NCI-H446 treated with DMSO at 0.1 percent for 48 hours (cell line): ENCODE data around the gene FBXL14.
"Not testable (repeated sequence)": the region's sequence is repeated elsewhere in the genome, so short reads cannot be mapped to it uniquely, and the experiment has no call there.

Experiments
- DNase-seq: peaks from one replicate; lab custom pipeline; 2025; lab: John Stamatoyannopoulos, UW

The FBXL14 gene

DNA sequence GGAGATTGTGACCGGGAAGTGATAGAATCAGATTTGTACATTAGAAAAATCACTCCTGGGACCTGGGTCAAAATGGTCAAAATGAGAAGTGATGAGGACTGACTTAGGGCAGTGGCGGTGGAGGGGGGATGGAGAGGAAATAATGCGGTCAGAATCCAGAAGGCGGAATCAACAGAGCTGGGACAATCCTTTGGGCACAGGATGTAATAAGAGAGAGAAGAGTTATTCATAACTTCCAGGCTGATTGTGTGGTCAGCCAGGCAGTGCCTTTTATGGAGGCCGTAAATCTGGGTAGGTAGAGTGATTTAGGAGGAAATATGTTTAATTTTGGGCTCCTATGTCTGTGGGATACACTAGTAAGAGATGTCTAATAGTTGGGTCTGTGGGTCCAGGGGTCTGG is 21.6 kb downstream of the FBXL14 start:
- DNase-seq: no peak

DNA sequence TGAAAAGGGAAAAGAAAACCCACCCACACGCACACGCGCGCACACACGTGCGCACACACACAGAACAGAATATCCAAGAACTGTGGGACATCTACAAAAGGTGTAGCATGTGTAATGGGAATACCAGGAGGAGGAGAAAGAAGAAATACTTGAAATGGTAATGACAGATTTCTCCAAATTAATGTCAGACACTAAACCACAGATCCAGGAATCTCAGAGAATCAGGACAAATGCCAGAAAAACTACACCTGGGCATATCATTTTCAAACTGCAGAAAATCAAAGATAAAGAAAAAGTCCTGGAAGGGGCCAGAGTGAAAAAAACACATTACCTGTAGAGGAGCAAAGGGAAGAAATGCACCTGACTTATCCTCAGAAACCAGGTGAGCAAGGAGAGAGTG is 26.5 kb downstream of the FBXL14 start:
- DNase-seq: no peak

DNA sequence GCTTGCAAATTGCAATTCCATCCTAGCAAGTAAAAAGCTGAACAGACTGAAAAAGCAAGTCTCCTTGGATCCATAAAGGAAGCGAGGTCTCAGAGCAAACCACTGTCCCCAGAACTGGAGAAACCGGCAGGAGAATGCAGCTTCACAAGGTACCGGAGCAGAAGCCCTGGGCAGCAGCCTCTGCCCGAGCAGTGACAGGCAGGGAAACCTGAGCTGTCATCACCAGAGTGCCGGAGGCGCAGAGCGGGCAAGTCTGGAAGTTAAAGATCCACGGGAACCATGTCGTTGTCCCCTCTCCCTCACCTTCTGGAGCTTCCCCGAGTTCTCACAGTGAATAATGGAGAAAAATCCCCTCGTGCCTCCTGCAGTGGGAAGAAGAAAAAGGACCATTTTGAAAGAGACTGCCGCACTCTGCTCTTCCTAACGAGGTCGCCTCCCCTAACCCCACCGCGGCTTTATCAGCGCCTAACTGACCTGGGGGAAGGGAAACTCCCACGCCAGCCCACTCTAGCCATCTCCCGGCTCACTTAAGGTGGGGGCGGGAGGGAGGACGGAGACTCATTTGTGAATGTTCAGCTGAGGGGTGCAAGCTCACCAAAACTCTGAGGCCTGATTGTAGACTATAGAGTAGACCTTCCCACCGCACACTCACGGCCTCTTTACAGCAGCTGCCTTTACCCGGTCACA is 27.8 kb downstream of the FBXL14 start:
- DNase-seq: no peak

DNA sequence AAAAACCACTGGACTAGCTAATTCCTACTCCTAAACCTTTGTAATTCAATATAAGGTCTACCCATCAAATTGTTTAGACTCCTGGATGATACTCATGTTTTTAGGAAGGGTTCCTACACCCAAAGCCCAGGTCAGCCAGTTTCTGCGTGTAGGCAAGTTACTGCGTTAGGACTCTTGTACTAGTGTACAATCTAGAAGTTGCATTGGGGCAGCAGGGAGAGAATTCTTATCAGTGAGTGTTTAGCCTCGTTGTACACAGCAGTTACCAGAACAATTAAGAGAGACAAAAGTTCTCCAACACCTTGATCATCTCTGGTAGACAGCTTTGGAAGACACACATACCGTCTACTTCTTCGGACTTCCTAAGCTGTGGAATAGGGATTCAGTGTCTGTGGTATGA is 29.2 kb downstream of the FBXL14 start:
- no peak for DNase-seq

DNA sequence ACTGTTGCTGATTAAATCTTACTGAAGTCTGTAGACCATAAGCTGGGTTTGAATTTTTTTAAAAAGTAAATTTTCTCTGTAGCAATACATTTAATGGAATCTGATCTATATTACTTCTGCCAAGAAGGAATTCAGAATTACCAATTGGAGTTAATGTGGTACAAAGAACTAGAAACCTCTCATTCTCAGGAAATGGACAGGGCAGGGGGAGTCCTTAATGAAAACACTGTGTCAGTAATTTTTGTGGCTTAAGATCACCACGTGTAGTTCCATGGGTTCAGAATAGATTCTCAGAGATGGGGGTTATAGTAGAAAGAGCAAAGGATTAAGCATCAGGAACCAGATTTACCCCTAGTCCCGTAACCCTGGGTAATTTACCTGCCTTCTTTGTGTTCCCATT is 30.3 kb downstream of the FBXL14 start:
- DNase-seq: no peak

DNA sequence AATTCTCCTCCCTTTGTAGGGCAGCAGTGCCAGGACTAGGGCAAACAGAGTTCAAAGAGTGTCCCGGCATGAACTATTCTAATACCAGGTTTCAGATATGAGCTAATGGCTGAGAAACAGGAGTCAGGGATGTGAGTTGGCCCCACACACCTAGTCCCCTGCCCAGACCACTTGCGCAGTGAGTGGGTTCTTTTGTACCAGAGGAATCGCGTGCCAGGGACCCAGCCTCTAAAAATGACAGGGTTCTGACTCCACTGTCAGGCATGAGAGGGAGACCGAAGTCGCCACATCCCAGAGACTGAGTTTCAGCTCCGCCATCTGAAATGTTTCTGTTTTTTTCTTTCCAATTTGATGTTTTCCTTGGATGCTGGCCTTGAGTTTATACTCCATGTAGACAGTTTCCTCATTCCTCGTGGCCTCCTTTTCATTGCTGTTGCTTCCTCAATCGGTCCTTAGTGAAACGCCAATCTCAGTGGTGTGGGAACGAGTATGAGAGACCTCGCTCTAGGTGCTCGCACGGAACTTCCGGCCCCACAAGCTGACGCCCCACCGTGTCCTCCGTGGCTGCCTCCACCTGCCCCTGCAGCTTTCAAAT is 31.5 kb downstream of the FBXL14 start:
- DNase-seq: no peak

DNA sequence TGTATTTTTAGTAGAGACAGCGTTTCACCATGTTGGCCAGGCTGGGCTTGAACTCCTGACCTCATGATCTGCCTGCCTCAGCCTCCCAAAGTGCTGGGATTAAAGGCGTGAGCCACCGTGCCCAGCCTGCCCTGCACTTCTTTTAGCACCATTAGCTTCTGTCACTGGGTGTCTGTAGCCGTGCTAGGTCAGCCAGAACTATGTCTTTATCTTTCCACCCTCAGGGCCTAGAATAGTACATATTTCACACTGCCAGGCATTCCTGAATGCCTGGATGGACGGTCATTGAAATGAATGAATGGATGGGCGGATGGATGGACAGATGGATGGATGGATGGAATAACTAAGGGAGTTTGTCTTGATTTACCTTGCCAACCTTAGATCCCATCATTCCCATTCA is 33.7 kb downstream of the FBXL14 start:
- no peak for DNase-seq

DNA sequence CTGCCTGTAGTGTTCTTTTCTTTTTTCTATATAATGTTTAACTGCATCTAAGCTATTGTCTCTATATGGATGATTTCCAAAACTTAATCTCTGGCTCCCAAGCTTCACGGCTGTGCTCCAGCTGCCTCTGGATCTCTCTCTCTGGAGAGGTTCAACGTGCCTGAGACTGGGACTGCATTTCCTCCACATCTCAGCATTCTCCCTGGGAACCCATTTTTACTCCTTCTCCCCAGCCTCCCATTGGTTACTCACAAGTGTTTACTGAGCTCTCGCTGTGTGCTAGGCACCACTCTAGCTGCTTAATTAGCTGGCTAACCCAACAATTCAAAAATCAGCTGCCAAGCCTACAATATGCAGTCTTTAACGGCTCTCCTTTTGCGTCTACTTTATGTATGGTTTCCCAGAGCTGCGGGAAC is 34.7 kb downstream of the FBXL14 start:
- peak; percentile 38 for DNase-seq

DNA sequence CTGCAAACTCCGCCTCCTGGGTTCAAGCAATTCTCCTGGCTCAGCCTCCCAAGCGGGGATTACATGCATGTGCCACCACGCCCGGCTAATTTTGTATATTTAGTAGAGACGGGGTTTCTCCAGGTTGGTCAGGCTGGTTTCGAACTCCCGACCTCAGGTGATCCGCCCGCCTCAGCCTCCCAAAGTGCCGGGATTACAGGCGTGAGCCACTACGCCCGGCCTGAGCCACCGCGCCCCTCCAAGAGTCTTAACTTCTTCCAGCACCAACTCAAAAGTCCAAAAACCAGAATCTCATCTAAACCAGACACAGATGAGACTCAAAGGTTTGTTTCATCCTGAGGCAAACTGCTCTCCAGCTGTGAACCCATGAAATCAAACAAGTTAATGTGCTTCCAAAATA is 36.3 kb downstream of the FBXL14 start:
- DNase-seq: not testable (repeated sequence)

DNA sequence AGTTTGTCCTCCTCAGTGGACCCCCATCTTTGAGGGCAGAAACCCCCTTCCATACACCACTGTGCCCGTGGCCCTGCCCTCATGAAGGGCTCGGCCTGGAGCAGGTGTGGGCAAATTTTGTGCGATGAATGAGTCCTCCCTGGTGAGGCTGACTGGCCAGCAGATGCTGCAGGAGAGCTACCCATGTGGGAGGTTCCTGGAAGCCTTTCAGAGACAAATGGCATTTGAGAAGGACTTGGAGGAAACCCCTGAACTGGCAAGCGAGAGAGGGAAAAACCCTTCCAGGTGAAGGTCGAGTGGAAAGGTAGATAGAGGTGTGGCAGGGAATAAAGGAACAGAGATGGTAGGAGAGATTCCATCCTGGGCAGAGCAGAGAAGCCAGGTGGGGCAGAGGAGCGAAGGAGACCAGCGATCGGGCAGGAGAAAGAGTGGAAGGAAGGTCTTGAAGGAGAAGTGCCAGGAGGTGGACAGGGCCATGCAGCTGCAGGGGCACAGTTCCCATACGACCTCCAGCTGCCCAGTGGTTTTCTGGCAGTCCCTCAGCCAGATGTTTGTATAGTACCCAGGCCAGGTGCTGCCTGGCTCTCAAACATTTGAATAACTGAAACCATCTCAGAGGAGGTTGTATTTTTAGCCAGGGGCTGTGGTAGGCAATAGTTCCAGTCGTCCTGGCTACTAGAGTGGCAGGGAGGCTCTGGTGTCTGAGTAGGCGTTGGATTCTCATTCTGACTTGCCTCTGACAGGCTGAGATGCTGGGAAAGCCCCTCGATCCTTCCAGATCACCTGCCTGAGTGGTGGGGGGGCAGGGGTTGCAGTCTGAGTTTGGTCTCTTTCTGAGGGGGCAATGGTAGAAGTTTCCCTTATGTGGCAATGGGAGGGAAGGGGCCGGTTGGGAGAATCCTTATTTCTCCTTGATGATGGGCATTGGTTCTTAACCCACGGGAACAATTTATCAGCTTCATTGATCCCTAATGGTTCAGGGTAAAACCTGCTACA is 40.1 kb downstream of the FBXL14 start:
- DNase-seq: no peak

DNA sequence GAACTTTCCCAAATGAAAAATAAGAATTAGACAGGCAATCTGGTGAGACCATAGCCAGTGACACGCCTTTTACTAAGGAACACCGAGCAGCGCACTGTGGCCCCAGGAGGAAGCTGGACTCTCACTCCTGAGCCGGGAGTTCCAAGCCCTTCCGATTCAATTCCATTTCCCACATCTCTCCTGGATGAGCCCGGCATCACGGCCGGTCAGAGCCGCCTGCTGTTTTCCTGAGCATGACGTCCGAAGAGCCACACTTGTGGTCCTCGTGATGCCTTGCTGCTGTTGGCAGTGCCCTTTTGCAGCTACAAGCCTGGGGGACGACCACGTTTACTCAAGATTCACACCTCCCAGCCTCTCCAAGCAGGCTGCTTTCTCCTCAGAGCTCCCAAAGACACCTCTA is 40.8 kb downstream of the FBXL14 start:
- DNase-seq: no peak

DNA sequence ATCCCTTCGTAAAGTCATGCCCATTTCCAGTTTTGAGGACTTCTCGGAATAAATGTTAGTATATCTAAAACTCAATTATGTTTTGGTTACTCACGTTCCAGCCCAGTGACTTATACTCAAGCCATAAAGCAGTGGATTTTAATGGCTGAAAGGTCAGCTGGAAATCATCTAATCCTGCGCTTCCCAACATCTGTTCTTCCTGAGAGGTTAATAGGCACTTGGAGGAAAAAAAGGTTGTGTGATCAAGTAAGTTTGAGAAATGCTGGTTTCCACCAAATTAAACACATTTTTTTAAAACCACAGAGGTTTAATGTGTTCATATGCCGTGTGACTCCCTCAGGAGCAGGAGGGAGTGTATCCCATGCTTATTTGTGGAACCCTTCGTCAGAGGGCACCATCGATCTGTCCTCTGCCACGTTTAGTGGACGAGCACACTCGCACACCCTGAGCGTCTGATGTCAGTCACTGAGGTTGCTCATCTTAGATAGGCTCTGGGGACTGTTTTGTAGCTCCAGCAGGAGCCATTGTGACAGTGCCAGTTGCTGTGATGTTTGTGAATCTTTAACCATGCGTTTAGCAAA is 41.4 kb downstream of the FBXL14 start:
- DNase-seq: no peak

DNA sequence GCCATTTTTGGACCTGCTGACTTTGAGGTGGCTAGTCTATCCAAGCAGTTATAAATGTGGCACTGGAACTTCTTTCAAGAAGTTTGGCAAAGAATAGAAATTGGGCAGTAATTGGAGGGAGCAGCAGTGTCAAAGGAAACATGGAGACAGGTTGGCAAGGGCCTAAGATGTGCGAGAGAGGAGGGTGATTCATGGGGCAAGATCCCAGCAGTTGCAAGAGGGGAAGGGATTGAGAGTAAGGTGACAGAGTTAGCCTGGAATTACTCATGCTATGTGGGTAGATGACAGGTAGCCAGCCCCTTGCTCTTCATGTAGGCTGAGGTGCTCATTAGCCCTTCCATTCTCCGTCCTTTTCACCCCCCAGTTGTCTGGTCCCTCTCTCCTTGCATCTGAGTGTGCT is 42.2 kb downstream of the FBXL14 start:
- no peak for DNase-seq

DNA sequence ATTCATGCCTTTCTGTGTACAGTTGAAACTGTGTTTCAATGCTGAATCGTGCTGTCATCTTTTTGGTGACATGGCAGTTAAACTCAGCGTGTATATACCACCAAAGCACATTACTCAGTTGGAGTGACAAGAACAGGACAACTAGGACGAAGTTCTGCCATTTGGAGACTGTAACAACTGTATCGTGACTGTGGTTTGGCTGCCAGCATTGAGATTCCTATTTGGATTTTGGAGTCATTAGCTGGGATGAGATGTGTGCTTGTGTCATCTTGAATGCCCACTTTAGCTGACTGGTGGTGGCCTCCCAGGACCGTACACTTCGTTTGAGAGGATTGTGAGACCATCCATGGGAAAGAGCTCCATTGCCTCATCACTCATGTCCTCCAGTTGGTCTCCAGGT is 42.9 kb downstream of the FBXL14 start:
- DNase-seq: no peak

DNA sequence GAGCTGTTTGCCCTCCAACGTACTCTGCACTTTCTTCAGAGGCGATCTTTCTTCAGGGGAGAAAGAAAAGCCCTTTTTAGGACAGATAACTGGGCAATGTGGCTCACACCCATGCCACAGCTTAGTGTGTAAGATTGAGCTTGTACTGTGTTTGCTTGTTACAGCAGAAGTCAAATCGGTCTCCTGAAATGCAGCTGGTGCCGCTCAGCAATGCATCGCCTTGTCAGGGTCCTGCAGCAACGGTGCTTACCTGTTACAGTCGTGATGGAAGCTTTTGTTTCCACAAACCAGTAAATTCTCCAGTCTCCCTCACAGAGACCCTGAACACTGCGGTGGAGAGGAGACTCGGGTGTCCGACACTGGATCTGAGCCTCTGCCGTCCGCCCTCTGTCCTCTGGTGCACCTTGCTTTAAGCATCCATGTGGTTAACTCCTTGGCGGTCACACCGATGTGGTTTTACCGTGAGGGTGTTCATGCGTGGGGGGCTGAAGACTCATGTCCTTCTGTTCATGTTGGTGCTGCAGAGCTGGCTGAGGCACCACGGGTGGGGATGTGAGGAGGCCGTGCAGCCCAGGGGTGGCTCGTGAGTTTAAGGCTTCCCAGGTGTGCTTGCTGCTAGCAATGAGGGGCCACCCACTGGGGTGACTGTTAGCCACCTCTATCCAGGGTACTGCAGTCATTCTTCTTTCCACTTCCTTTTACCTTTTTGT is 47.3 kb downstream of the FBXL14 start:
- DNase-seq: no peak

DNA sequence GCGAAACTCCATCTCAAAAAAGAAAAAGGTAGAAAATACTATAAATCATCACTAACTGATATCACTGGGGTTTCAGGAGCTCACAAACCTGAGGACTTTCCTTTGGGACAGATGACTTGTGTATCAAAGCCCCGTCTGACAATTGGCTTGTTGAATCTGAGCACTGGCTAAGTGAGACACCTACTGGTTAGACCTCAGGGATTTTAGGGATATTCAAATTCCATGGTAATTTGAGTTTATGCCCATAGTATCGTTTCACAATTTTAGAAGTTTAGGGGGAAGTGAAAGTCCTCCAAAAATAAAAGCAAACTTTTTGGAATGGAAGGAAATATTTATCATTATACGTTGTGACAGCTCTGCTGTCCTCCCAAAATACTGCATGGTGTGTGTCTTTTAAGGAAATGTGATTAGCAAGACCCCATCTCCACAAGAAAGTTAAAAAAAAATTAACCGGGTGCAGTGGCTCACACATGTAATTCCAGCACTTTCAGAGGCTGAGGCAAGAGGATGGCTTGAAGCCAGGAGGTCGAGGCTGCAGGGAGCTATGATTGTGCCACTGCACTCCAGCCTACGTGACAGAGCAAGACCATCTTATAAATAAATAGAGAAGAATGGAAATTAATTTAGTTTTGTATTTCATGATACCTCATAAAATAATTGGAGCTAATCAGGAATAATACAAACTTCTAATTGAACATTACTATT is 49.2 kb downstream of the FBXL14 start:
- peak; percentile 20 for DNase-seq

DNA sequence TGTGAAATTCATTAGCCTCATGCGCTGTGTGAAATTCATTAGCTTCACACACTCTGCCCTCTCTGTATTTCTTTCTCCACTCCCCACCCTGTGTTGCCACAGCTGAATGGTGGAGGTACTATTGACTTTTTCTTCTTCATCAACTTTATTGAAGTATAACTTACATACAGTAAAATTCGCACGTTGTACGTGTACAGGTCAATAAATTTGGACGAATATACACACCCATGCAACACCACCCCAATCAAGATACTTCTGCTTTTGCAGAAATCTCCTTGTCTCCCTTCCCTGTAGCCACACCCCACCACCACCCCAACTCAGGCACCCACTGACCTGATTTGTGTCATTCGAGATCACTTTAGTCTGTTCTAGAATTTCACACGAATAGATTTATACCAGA is 51.8 kb downstream of the FBXL14 start:
- no peak for DNase-seq

DNA sequence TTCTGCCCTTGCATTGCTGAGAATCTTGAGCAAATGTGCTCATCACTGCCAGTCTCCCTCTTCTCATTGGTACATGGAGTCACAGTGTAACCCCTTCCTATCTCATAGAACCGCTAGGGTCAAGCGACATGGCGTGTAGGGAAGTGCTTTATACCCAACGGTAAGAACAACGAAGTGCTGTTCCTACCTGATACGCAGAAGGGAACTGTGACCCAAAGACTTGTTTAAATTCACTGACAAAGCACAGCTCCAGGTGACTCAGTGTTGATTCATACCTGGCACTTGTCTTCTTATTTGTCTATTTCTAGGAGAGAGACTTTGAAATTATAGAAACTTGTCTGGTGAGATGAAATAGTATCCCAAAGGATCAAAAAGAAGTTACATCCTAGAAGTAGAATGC is 53.7 kb downstream of the FBXL14 start:
- no peak for DNase-seq

DNA sequence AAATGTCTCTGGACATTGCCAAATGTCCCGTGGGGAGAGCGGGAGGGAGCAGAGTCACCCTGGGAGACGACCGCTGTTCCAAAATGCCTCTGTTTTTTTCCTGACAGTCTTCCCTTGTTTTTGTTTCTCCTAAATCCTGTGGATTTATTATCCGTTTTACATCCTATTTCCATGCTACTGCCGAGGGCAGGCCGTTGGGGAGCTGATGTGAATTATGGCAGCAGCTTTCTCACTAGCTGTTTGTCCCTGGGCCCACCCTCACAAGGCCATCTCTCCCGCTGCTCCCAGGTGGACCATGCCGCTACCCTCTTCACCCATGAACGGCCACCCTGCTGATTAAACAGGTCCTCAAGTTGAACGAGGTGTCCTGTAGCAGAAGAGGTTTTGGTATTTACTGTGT is 55.2 kb downstream of the FBXL14 start:
- no peak for DNase-seq

DNA sequence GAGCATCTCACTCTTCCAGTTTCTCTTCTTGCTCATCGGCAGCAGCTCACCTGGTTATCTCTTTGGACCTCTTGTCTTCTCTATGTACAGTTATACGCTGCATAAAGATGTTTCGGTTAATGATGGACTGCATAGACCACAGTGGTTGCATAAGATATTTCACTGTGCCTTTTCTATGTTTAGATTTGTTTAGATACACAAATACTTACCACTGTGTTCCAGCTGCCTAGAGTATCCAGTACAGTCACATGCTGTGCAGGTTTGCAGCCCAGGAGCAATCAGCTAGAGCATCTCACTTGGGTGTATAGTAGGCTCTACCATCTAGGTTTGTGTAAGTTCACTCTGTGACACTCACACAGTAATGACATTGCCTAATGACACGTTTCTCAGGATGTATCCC is 57.6 kb downstream of the FBXL14 start:
- DNase-seq: no peak

DNA sequence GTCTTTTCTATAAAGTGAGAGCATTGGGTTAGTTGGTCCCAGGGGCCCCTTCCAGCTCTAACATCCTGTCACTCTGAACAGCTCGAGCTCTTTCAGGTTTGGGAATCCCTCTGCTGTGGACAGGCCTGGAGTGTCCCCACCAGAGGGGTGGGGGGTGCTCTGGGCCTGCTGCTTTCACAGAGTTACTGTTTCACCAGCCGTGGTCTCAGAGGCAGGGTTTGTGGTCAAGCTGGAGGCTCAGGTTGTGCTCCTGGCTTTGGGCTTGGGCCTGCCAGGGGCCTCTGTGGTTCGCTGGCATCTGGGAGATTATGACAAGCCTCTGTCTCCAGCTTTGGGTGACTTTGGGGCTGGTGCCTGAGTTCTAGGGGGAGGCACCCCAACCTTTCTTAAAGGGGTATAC is 59.6 kb downstream of the FBXL14 start:
- DNase-seq: no peak
